Loucy (cell line): ENCODE data around the gene PRSS38.

Experiments
- EZH2phosphoT487 ChIP-seq: fragments of 200-600 bp; IDR thresholded peaks from 2 replicates; pipeline ENCODE4 v1.6.1; 2018; ENCODE audit warnings: antibody characterized with exemption, mild to moderate bottlenecking, moderate library complexity, borderline replicate concordance
- TF ChIP-seq, protein P1 (sequence below): fragments of 200-600 bp; sonication (generic); conservative IDR thresholded peaks from 2 replicates; pipeline ENCODE4 v1.5.1; 2014; ENCODE audit warnings: mild to moderate bottlenecking, antibody characterized with exemption, low read length

DNA sequence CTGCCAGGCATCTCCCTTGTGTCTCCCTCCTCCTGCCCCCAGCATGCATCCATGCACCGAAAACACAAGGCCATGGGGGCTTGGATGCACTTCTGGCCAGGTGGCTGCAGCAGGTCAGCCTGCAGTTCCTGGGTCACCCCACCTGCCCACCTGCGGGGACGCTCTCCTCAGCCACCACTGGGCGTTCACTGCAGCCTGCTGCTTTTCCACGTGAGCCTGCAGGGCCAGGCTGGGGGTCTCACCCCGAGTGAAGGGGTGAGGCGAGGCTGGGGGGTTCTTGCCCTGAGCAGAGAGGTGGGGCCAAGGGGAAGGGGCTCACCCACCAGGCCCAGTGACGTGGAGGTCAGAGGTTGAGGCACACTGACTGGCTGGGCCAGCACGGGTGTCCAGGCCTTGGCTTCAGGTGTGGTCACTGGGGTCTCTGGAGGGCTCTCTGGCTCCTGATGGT lies 67.6 kb downstream of the PRSS38 start:
- TF ChIP-seq, protein P1, sequence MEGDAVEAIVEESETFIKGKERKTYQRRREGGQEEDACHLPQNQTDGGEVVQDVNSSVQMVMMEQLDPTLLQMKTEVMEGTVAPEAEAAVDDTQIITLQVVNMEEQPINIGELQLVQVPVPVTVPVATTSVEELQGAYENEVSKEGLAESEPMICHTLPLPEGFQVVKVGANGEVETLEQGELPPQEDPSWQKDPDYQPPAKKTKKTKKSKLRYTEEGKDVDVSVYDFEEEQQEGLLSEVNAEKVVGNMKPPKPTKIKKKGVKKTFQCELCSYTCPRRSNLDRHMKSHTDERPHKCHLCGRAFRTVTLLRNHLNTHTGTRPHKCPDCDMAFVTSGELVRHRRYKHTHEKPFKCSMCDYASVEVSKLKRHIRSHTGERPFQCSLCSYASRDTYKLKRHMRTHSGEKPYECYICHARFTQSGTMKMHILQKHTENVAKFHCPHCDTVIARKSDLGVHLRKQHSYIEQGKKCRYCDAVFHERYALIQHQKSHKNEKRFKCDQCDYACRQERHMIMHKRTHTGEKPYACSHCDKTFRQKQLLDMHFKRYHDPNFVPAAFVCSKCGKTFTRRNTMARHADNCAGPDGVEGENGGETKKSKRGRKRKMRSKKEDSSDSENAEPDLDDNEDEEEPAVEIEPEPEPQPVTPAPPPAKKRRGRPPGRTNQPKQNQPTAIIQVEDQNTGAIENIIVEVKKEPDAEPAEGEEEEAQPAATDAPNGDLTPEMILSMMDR, result no peak
- TF ChIP-seq EZH2phosphoT487, result no peak
